ENCODE data around the gene U2AF1. TPM values are rescaled to one million over a fixed set of nuclear protein-coding genes. Genes with fewer than 3 reads are reported as not detected.
"Not testable (repeated sequence)": the region's sequence is repeated elsewhere in the genome, so short reads cannot be mapped to it uniquely, and the experiment has no call there.

The U2AF1 gene
- polyA plus RNA-seq, 4 donors: 39.2 to 124 (median 43.4) TPM

DNA sequence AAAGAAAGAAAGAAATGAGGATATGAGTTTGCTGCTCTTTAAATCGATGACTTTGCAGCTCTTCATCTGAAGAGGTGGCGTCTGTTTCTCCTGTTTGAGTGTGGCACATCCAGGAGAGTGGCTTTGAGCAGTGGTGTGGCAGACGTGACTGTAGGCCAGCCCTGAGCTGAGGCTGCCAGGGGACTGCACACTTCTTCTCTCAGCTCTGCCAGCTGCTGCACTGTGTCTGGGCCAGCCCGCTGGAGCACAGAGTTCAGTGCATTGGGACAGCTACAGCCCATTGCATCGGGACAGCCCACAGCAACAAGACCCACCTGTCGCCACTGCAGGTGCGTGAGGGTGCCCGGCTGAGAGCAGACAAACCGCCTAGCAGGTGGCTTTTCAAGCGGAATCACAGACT, 27.1 kb upstream of the U2AF1 start:
- H3K36me3 ChIP-seq (ENCODE audit: control insufficient read depth in 3 of 3, insufficient read depth in 2 of 3, low read depth in 1 of 3, low read length in 3 of 3); FAIRE-seq; H3K27ac ChIP-seq (ENCODE audit: low read depth in 1 of 3, low read length in 2 of 3); H3K4me3 ChIP-seq (ENCODE audit: low read depth in 1 of 3, low read length in 3 of 3); H3K9me3 ChIP-seq (ENCODE audit: control insufficient read depth in 2 of 2, insufficient read depth in 1 of 2, low read depth in 1 of 2, low read length in 1 of 2); DNase-seq; H3K4me1 ChIP-seq (ENCODE audit: control insufficient read depth in 3 of 3, insufficient read depth in 2 of 3, low read depth in 1 of 3, low read length in 2 of 3); H3K27me3 ChIP-seq (ENCODE audit: control insufficient read depth in 3 of 3, insufficient read depth in 3 of 3, low read length in 3 of 3): not testable (repeated sequence)
- no CpG with 5 or more reads among the region's 10 CpGs for WGBS, 3 donors

- no CpG with 5 or more reads among the region's 7 CpGs for WGBS, 3 donors
- not testable (repeated sequence) for DNase-seq
Measured at GRCh38 chr21:43130094-43130493, 22.7 kb upstream of the U2AF1 start.

GRCh38 chr21:43115956-43116355, 8.6 kb upstream of the U2AF1 start:
- WGBS, 3 donors: no CpG with 5 or more reads among the region's 4 CpGs
- not testable (repeated sequence) for H3K4me1 ChIP-seq (ENCODE audit: control insufficient read depth in 3 of 3, insufficient read depth in 2 of 3, low read depth in 1 of 3, low read length in 2 of 3)

More at GRCh38 chr21:43130094-43130493, 22.7 kb upstream of the U2AF1 start:
- H3K27ac ChIP-seq (ENCODE audit: low read depth in 1 of 3, low read length in 2 of 3); H3K9me3 ChIP-seq (ENCODE audit: control insufficient read depth in 2 of 2, insufficient read depth in 1 of 2, low read depth in 1 of 2, low read length in 1 of 2); H3K4me1 ChIP-seq (ENCODE audit: control insufficient read depth in 3 of 3, insufficient read depth in 2 of 3, low read depth in 1 of 3, low read length in 2 of 3); FAIRE-seq; H3K27me3 ChIP-seq (ENCODE audit: control insufficient read depth in 3 of 3, insufficient read depth in 3 of 3, low read length in 3 of 3); H3K36me3 ChIP-seq (ENCODE audit: control insufficient read depth in 3 of 3, insufficient read depth in 2 of 3, low read depth in 1 of 3, low read length in 3 of 3); H3K4me3 ChIP-seq (ENCODE audit: low read depth in 1 of 3, low read length in 3 of 3): not testable (repeated sequence)

GRCh38 chr21:43114483-43114882, 7.1 kb upstream of the U2AF1 start:
- not testable (repeated sequence) for FAIRE-seq; H3K27me3 ChIP-seq (ENCODE audit: control insufficient read depth in 3 of 3, insufficient read depth in 3 of 3, low read length in 3 of 3); DNase-seq; H3K36me3 ChIP-seq (ENCODE audit: control insufficient read depth in 3 of 3, insufficient read depth in 2 of 3, low read depth in 1 of 3, low read length in 3 of 3); H3K27ac ChIP-seq (ENCODE audit: low read depth in 1 of 3, low read length in 2 of 3); H3K4me1 ChIP-seq (ENCODE audit: control insufficient read depth in 3 of 3, insufficient read depth in 2 of 3, low read depth in 1 of 3, low read length in 2 of 3); H3K4me3 ChIP-seq (ENCODE audit: low read depth in 1 of 3, low read length in 3 of 3); H3K9me3 ChIP-seq (ENCODE audit: control insufficient read depth in 2 of 2, insufficient read depth in 1 of 2, low read depth in 1 of 2, low read length in 1 of 2)
- 93 to 100% methylated on average over 2 to 5 of the region's 6 CpGs; no CpG with 5 or more reads in 1 of the 3 donors for WGBS, 3 donors

More at GRCh38 chr21:43115956-43116355, 8.6 kb upstream of the U2AF1 start:
- not testable (repeated sequence) for DNase-seq; FAIRE-seq; H3K27me3 ChIP-seq (ENCODE audit: control insufficient read depth in 3 of 3, insufficient read depth in 3 of 3, low read length in 3 of 3); H3K36me3 ChIP-seq (ENCODE audit: control insufficient read depth in 3 of 3, insufficient read depth in 2 of 3, low read depth in 1 of 3, low read length in 3 of 3); H3K9me3 ChIP-seq (ENCODE audit: control insufficient read depth in 2 of 2, insufficient read depth in 1 of 2, low read depth in 1 of 2, low read length in 1 of 2); H3K27ac ChIP-seq (ENCODE audit: low read depth in 1 of 3, low read length in 2 of 3); H3K4me3 ChIP-seq (ENCODE audit: low read depth in 1 of 3, low read length in 3 of 3)

DNA sequence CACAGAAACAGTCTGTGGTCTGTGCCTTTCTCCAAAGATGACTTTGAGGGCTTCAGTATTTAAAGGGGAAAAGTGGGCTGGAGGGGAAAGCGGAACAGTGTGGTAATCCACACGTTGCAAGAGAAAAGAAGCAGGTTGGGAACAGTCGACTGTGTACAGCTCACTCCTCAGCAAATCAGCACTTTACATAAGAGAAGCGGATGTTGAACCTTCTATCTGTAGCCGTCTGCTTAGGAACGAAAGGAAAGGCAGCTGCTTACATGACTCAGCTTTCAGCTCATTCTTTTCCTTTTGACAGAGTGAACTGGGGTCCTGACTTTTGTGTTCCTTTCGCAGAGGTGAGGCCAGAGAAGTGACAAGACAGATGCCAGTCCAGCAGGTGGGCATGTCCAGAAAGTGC, 1.6 kb upstream of the U2AF1 start:
- not testable (repeated sequence) for H3K27ac ChIP-seq (ENCODE audit: low read depth in 1 of 3, low read length in 2 of 3); FAIRE-seq; H3K4me3 ChIP-seq (ENCODE audit: low read depth in 1 of 3, low read length in 3 of 3); H3K36me3 ChIP-seq (ENCODE audit: control insufficient read depth in 3 of 3, insufficient read depth in 2 of 3, low read depth in 1 of 3, low read length in 3 of 3); DNase-seq; H3K9me3 ChIP-seq (ENCODE audit: control insufficient read depth in 2 of 2, insufficient read depth in 1 of 2, low read depth in 1 of 2, low read length in 1 of 2); H3K4me1 ChIP-seq (ENCODE audit: control insufficient read depth in 3 of 3, insufficient read depth in 2 of 3, low read depth in 1 of 3, low read length in 2 of 3); H3K27me3 ChIP-seq (ENCODE audit: control insufficient read depth in 3 of 3, insufficient read depth in 3 of 3, low read length in 3 of 3)
- no CpG with 5 or more reads among the region's 7 CpGs for WGBS, 3 donors

DNA sequence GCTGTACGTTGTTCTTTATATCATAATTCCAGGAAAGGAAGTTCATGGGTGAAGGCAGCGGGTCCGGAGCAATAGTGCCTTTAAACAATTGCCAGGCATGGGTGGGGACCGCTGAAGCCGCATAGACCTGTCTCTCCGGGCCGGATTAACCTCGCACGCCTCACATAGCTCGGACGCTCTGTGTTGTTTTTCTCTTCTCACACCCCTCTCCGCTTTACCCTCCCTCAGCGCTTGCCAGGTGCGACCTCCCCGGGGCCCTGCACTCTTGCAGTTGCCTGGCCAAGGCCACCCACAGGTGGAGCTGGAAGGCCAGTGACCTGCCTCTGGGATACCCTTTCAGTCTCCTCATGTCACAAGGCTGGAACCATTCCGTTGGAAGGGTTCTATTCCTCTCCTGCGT, 807 bp upstream of the U2AF1 start:
- not testable (repeated sequence) for DNase-seq; H3K9me3 ChIP-seq (ENCODE audit: control insufficient read depth in 2 of 2, insufficient read depth in 1 of 2, low read depth in 1 of 2, low read length in 1 of 2); H3K4me1 ChIP-seq (ENCODE audit: control insufficient read depth in 3 of 3, insufficient read depth in 2 of 3, low read depth in 1 of 3, low read length in 2 of 3); FAIRE-seq; H3K27me3 ChIP-seq (ENCODE audit: control insufficient read depth in 3 of 3, insufficient read depth in 3 of 3, low read length in 3 of 3); H3K4me3 ChIP-seq (ENCODE audit: low read depth in 1 of 3, low read length in 3 of 3); H3K36me3 ChIP-seq (ENCODE audit: control insufficient read depth in 3 of 3, insufficient read depth in 2 of 3, low read depth in 1 of 3, low read length in 3 of 3); H3K27ac ChIP-seq (ENCODE audit: low read depth in 1 of 3, low read length in 2 of 3)
- no CpG with 5 or more reads among the region's 17 CpGs for WGBS, 3 donors

GRCh38 chr21:43107794-43108137, 396 bp upstream of the U2AF1 start:
- not testable (repeated sequence) for DNase-seq; H3K27ac ChIP-seq (ENCODE audit: low read depth in 1 of 3, low read length in 2 of 3); H3K27me3 ChIP-seq (ENCODE audit: control insufficient read depth in 3 of 3, insufficient read depth in 3 of 3, low read length in 3 of 3); H3K4me1 ChIP-seq (ENCODE audit: control insufficient read depth in 3 of 3, insufficient read depth in 2 of 3, low read depth in 1 of 3, low read length in 2 of 3); H3K36me3 ChIP-seq (ENCODE audit: control insufficient read depth in 3 of 3, insufficient read depth in 2 of 3, low read depth in 1 of 3, low read length in 3 of 3); H3K4me3 ChIP-seq (ENCODE audit: low read depth in 1 of 3, low read length in 3 of 3); H3K9me3 ChIP-seq (ENCODE audit: control insufficient read depth in 2 of 2, insufficient read depth in 1 of 2, low read depth in 1 of 2, low read length in 1 of 2); FAIRE-seq
- WGBS, 3 donors: no CpG with 5 or more reads among the region's 17 CpGs

DNA sequence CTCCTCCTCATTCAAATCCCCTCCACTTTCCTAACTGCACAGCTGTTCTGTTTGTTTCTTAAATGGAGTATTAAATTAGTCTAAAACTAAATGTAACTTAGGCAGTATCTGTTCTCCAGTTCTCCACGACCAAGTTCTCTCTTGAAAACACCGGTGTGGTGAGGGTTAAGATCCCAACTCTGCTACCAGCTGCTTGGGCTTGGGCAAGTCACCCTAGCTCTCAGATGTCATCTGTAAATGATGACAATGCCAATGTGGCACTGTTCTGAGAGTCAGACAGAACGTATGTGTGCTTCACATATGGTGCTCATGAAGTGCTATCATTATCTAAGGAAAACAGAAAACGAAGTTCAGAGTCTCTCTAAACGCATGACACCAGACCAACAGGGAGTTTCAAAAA, 2.7 kb downstream of the U2AF1 start:
- not testable (repeated sequence) for FAIRE-seq; H3K27me3 ChIP-seq (ENCODE audit: control insufficient read depth in 3 of 3, insufficient read depth in 3 of 3, low read length in 3 of 3); H3K9me3 ChIP-seq (ENCODE audit: control insufficient read depth in 2 of 2, insufficient read depth in 1 of 2, low read depth in 1 of 2, low read length in 1 of 2); DNase-seq; H3K36me3 ChIP-seq (ENCODE audit: control insufficient read depth in 3 of 3, insufficient read depth in 2 of 3, low read depth in 1 of 3, low read length in 3 of 3); H3K4me1 ChIP-seq (ENCODE audit: control insufficient read depth in 3 of 3, insufficient read depth in 2 of 3, low read depth in 1 of 3, low read length in 2 of 3); H3K27ac ChIP-seq (ENCODE audit: low read depth in 1 of 3, low read length in 2 of 3); H3K4me3 ChIP-seq (ENCODE audit: low read depth in 1 of 3, low read length in 3 of 3)
- WGBS, 3 donors: 48 to 81% (median 64%) methylated on average over 2 of the region's 5 CpGs

- not testable (repeated sequence) for FAIRE-seq; H3K4me3 ChIP-seq (ENCODE audit: low read depth in 1 of 3, low read length in 3 of 3); H3K27me3 ChIP-seq (ENCODE audit: control insufficient read depth in 3 of 3, insufficient read depth in 3 of 3, low read length in 3 of 3); DNase-seq; H3K27ac ChIP-seq (ENCODE audit: low read depth in 1 of 3, low read length in 2 of 3); H3K9me3 ChIP-seq (ENCODE audit: control insufficient read depth in 2 of 2, insufficient read depth in 1 of 2, low read depth in 1 of 2, low read length in 1 of 2); H3K36me3 ChIP-seq (ENCODE audit: control insufficient read depth in 3 of 3, insufficient read depth in 2 of 3, low read depth in 1 of 3, low read length in 3 of 3); H3K4me1 ChIP-seq (ENCODE audit: control insufficient read depth in 3 of 3, insufficient read depth in 2 of 3, low read depth in 1 of 3, low read length in 2 of 3)
- no CpG with 5 or more reads among the region's 4 CpGs for whole genome bisulfite sequencing, 3 donors
Measured at GRCh38 chr21:43102281-43102680, 5.1 kb downstream of the U2AF1 start.

All from small intestine (tissue), 7 donors.